ENCODE measurements around the gene TSPAN14. TPM values are rescaled to one million over a fixed set of nuclear protein-coding genes. Genes with fewer than 3 reads are reported as not detected.
A peak's percentile ranks its signal among the peaks of the same experiment; 100 is the strongest.
"Not testable (repeated sequence)": the region's sequence is repeated elsewhere in the genome, so short reads cannot be mapped to it uniquely, and the experiment has no call there.

Gene TSPAN14
- total RNA-seq, 1 experiment from 2014 or later: 46.8 TPM

GRCh38 chr10:80477813-80478212 is 23.7 kb downstream of the TSPAN14 start:
- no peak overlapping the region for H3K4me2 ChIP-seq (ENCODE audit: insufficient read depth, insufficient read length, low read length)
- H3K4me1 ChIP-seq (ENCODE audit: insufficient read depth, low read length): peaks cover 9% of the 10 kb centered on the region; the same call in 1 of the 2 replicates
- H3K56ac ChIP-seq (ENCODE audit: insufficient read length, low read depth, low read length): no peak overlapping the region
- peaks cover 6 to 7% of the 10 kb centered on the region in 2 experiments; a peak in 4 of 5 replicates for H3K9me3 Mint-ChIP-seq
- H3K36me3 Mint-ChIP-seq (ENCODE audit: insufficient read depth in 1 of 3, low read depth in 3 of 3): peaks cover 8 to 20% (median 15%) of the 10 kb centered on the region in 3 experiments
- no peak overlapping the region for H3K23ac ChIP-seq (ENCODE audit: insufficient read length, low read depth, low read length)
- H2AK5ac ChIP-seq (ENCODE audit: insufficient read length, low read length): no peak overlapping the region
- peak overlapping the region in 1 of 3 experiments; percentile 17; a peak in 2 of 7 replicates for H3K27ac Mint-ChIP-seq
- no peaks in the 10 kb centered on the region for H3K27me3 ChIP-seq (ENCODE audit: insufficient read depth, low read length)
- H3K27me3 Mint-ChIP-seq (ENCODE audit: low read depth): no peaks in the 10 kb centered on the region
- H4K5ac ChIP-seq (ENCODE audit: insufficient read length, low read depth, low read length): no peak overlapping the region
- H2BK20ac ChIP-seq (ENCODE audit: low read depth, low read length, poor library complexity, severe bottlenecking): no peak overlapping the region
- no peaks in the 10 kb centered on the region for H3K9me3 ChIP-seq (ENCODE audit: control insufficient read depth, low read depth, low read length)
- H3K4me3 Mint-ChIP-seq: no peak overlapping the region
- no peaks in the 10 kb centered on the region for H3K23me2 ChIP-seq (ENCODE audit: insufficient read length, low read depth, low read length, poor library complexity, severe bottlenecking)
- H2BK15ac ChIP-seq (ENCODE audit: low read depth, low read length): no peak overlapping the region
- peaks cover 9% of the 10 kb centered on the region for H3K79me1 ChIP-seq (ENCODE audit: insufficient read depth, low read depth, low read length, poor library complexity, severe bottlenecking)
- peaks cover 41 to 57% of the 10 kb centered on the region in 2 experiments for H3K4me1 Mint-ChIP-seq
- H3K27ac ChIP-seq (ENCODE audit: insufficient read length, low read depth, low read length): no peak overlapping the region
- no peak overlapping the region for H3K9ac ChIP-seq (ENCODE audit: extremely low read depth, insufficient read length, low read length)
- H3K4ac ChIP-seq (ENCODE audit: low read depth, low read length): no peak overlapping the region
- TF ChIP-seq CTCF (conservative IDR thresholded peaks at IDR 0.05): no peak
- WGBS (ENCODE audit: extremely low coverage, insufficient read length, low lambda C conversion rate): no CpG with 5 or more reads among the region's 2 CpGs
- no peak overlapping the region for H3K14ac ChIP-seq (ENCODE audit: insufficient read depth, low read length)
- no peak overlapping the region for H2BK12ac ChIP-seq (ENCODE audit: insufficient read length, low read depth, low read length)
- no peak overlapping the region for H2BK120ac ChIP-seq (ENCODE audit: low read depth, low read length, poor library complexity, severe bottlenecking)
- H2BK5ac ChIP-seq (ENCODE audit: insufficient read length, low read length): no peak overlapping the region
- peaks cover 3% of the 10 kb centered on the region; the same call in 1 of the 2 replicates for H3K79me2 ChIP-seq (ENCODE audit: insufficient read depth, low read length)
- no peak overlapping the region for H3K18ac ChIP-seq (ENCODE audit: insufficient read length, low read depth, low read length)
- no peak overlapping the region for H2AFZ ChIP-seq (ENCODE audit: low read length)
- DNase-seq: no peak
- H4K20me1 ChIP-seq (ENCODE audit: control insufficient read depth, insufficient read depth, insufficient read length): no peaks in the 10 kb centered on the region
- H4K8ac ChIP-seq (replicated peaks; ENCODE audit: insufficient read length, low read depth, low read length): no peak overlapping the region
- no peak overlapping the region for H3T11ph ChIP-seq (ENCODE audit: low read length)
- no peak overlapping the region for H4K91ac ChIP-seq (ENCODE audit: insufficient read length, low read depth, low read length)

GRCh38 chr10:80480373-80480772 is 26.3 kb downstream of the TSPAN14 start:
- H3K4me2 ChIP-seq (ENCODE audit: insufficient read depth, insufficient read length, low read length); H3K23me2 ChIP-seq (ENCODE audit: insufficient read length, low read depth, low read length, poor library complexity, severe bottlenecking); H3K27ac ChIP-seq (ENCODE audit: insufficient read length, low read depth, low read length); H3K27me3 Mint-ChIP-seq (ENCODE audit: low read depth); H2AFZ ChIP-seq (ENCODE audit: low read length); H3K9me3 Mint-ChIP-seq; H3T11ph ChIP-seq (ENCODE audit: low read length); H3K4me1 ChIP-seq (ENCODE audit: insufficient read depth, low read length); H4K8ac ChIP-seq (replicated peaks; ENCODE audit: insufficient read length, low read depth, low read length); H3K14ac ChIP-seq (ENCODE audit: insufficient read depth, low read length); H3K79me2 ChIP-seq (ENCODE audit: insufficient read depth, low read length); H3K9me3 ChIP-seq (ENCODE audit: control insufficient read depth, low read depth, low read length); H3K9ac ChIP-seq (ENCODE audit: extremely low read depth, insufficient read length, low read length); H3K56ac ChIP-seq (ENCODE audit: insufficient read length, low read depth, low read length); H2BK15ac ChIP-seq (ENCODE audit: low read depth, low read length); H2AK5ac ChIP-seq (ENCODE audit: insufficient read length, low read length); H3K4ac ChIP-seq (ENCODE audit: low read depth, low read length); H2BK5ac ChIP-seq (ENCODE audit: insufficient read length, low read length); H4K91ac ChIP-seq (ENCODE audit: insufficient read length, low read depth, low read length); H3K4me3 Mint-ChIP-seq; H2BK120ac ChIP-seq (ENCODE audit: low read depth, low read length, poor library complexity, severe bottlenecking); DNase-seq; H4K20me1 ChIP-seq (ENCODE audit: control insufficient read depth, insufficient read depth, insufficient read length); H3K18ac ChIP-seq (ENCODE audit: insufficient read length, low read depth, low read length); H2BK20ac ChIP-seq (ENCODE audit: low read depth, low read length, poor library complexity, severe bottlenecking); H4K5ac ChIP-seq (ENCODE audit: insufficient read length, low read depth, low read length); H3K27ac Mint-ChIP-seq; H3K23ac ChIP-seq (ENCODE audit: insufficient read length, low read depth, low read length); H2BK12ac ChIP-seq (ENCODE audit: insufficient read length, low read depth, low read length); H3K27me3 ChIP-seq (ENCODE audit: insufficient read depth, low read length); H3K79me1 ChIP-seq (ENCODE audit: insufficient read depth, low read depth, low read length, poor library complexity, severe bottlenecking): not testable (repeated sequence)
- WGBS (ENCODE audit: extremely low coverage, insufficient read length, low lambda C conversion rate): no CpG with 5 or more reads among the region's 6 CpGs
- H3K4me1 Mint-ChIP-seq: peaks cover 39 to 56% of the 10 kb centered on the region in 2 experiments
- H3K36me3 Mint-ChIP-seq (ENCODE audit: insufficient read depth in 1 of 3, low read depth in 3 of 3): peaks cover 8 to 19% (median 15%) of the 10 kb centered on the region in 3 experiments
